Measurements from ENCODE around the gene GCSAM.

- TF ChIP-seq EZH2 (IDR thresholded peaks at IDR 0.05; ENCODE audit: borderline replicate concordance, insufficient read depth, low read depth, low read length, poor library complexity, severe bottlenecking): no peak
- TF ChIP-seq, protein P1, sequence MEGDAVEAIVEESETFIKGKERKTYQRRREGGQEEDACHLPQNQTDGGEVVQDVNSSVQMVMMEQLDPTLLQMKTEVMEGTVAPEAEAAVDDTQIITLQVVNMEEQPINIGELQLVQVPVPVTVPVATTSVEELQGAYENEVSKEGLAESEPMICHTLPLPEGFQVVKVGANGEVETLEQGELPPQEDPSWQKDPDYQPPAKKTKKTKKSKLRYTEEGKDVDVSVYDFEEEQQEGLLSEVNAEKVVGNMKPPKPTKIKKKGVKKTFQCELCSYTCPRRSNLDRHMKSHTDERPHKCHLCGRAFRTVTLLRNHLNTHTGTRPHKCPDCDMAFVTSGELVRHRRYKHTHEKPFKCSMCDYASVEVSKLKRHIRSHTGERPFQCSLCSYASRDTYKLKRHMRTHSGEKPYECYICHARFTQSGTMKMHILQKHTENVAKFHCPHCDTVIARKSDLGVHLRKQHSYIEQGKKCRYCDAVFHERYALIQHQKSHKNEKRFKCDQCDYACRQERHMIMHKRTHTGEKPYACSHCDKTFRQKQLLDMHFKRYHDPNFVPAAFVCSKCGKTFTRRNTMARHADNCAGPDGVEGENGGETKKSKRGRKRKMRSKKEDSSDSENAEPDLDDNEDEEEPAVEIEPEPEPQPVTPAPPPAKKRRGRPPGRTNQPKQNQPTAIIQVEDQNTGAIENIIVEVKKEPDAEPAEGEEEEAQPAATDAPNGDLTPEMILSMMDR (IDR thresholded peaks at IDR 0.05): no peak
Observed at GRCh38 chr3:112092496-112093179, 40.4 kb downstream of the GCSAM start.

Data from B cell (primary cell).